HG03045 (cell line): ENCODE results near the gene MS4A10.
A peak's percentile ranks its signal among the peaks of the same experiment; 100 is the strongest.
"Not testable (repeated sequence)": the region's sequence is repeated elsewhere in the genome, so short reads cannot be mapped to it uniquely, and the experiment has no call there.

Experiments used
- ATAC-seq: cut with Tn5 transposase; IDR thresholded peaks from one replicate; pipeline ENCODE4 v1.9.1; 2021; ENCODE audit warnings: mild to moderate bottlenecking, moderate library complexity; ENCODE audit not compliant: unreplicated experiment

The MS4A10 gene

DNA sequence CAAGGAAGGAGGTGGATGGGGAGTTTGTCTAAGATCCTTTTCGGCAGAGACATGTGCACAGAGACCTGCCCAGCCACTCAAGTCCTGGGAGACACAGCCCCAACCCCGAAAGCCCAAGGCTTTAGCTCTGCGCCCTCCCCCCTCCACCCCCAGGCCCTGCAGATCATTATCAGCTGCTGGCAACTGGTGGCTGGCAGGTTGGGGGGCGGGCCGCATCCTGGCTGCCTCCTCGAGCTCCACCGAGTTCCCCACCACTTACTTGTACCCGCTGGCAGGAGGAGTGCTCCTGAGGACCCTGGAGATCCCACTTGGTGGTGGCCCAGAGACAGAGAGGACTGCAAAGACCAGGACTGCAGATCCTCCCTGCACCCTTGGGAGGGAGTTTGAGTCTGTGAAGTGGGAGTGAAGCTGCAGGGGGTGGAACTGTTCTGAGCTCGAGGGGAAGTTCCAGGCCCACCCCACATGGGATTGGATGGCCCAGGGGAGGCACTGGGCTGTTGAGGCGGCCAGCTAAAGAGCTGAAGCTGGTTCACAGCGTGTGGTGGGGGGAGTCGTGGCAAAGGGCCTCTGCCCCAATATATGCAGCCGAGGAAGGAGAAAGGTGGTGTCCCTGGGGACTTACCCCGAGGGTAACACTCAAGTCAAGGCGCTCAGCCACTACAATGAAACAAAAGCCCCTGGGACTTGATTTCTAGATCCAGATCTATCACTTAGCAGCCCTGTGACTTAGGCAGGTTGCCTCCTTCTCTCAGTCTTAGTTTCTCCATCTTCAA, 36.9 kb downstream of the MS4A10 start:
- ATAC-seq = no peak

DNA sequence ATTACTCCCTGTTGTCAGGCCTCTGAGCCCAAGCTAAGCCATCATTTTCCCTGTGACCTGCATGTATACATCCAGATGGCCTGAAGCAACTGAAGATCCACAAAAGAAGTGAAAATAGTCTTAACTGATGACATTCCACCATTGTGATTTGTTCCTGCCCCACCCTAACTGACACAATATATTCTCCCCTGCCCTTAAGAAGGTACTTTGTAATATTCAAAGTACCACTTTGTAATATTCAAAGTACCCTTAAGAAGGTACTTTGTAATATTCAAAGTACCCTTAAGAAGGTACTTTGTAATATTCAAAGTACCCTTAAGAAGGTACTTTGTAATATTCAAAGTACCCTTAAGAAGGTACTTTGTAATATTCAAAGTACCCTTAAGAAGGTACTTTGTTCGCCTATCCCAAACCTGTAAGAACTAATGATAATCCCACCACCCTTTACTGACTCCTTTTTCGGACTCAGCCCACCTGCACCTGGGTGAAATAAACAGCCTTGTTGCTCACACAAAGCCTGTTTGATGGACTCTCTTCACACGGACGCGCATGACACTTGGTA, 38.7 kb downstream of the MS4A10 start:
- not testable (repeated sequence) for ATAC-seq

DNA sequence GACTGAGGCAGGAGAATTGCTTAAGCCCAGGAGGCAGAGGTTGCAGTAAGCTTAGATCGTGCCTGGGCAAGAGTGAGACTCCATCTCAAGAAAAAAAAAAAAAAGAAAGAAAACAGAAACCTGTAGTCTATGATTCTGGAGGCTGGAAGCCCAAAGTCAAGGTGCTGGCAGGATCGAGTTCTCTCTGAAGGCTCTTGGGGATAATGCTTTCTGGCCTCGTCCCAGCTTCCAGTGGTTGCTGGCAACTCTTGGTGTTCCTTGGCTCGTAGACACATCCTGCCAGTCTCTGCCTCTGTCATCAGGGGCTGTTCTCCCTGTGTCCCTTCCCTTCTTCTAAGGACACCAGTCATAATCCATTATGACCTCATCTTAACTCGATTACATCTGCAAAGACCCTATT, 40.0 kb downstream of the MS4A10 start:
- no peak for ATAC-seq

DNA sequence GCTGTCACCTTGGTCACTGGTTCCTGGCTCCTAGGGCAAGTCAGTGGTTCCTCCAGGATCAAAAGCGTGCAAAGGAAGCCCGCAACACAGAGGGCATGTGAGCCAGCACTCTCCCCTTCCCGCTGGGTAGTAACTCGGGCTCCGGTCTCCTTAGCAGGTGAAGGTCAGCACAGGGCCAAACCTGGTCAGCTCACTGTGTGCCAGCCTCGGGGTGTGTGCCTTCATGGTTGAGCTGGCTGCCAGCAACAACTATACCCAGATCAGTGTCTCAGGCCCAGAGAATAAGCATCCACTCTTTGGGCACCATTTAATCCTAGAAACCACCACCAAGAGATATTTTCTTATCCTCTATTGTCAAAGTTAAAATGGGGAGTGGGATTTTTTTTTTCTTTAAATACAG, 40.7 kb downstream of the MS4A10 start:
- ATAC-seq = no peak

DNA sequence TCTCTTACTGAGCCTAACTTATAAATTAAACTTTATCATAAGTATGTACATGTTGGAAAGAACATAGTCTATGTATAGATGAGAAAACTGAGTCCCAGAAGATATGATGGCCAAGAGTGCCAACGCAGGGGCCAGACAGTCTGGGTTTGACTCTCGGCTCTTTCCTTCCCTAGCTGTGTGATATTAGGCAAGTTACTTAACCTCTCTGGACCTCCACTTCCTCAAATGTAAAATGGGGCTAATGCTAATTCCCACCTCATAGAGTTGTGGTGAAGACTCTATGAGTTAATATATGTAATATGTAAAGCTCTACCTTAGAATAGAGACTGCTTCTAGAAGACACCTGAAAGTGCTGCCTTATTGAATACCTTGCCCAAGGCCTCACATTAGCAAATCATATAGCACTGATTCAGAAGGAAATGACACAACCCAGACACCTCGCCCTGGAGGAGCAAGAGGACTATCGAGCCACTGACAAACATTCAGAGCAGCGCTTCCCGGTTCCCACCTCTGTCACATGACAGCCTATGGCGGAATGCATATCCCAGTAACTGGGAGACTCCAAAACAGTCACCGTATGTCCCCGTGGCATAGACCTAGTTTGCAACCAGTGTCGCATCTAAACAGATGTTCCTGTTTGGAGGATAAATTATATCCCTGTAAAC, 45.5 kb downstream of the MS4A10 start:
- ATAC-seq = no peak

DNA sequence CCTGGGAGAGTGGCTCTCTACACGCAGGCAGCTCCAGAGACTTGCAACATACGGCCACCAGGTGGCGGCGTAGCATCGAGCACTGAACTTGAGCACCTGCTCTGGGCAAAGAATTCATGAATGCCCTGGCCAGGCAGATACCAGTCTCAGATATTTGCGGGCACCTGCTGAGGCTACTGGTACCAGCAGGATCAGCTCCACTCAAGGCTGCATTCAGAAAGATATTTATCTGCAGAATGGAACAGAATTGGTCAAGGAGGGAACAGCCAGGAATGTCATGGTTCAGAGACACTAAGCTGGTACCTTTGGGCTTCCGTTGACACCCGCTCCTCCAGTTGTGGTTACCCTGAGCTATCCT, 46.0 kb downstream of the MS4A10 start:
- peak; percentile 82 for ATAC-seq

DNA sequence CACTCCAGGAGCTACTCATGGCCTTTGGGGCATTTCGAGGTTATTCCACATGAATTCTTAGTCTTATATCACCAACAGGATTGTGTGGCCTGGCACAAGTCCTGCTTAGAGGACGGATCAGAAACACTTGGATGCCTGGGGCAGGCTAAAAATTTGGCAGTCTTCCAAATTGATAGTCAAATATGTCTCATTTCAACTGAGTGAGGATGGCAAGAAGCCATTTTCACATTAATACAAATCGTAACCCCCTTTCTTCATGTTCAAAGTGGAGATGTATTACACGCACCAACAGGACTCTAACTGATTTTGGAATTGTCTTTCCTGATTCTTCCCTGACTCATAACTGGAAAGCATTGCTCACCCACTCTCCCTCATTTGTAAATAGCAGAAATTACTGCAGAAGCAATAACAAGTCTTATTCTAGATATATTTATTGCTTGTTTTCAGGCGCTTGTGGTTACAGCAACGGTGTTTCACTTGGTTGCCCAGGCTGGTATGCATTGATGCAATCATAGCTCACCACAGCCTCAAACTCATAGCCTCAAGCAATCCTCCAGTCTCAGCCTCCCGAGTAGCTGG, 46.5 kb downstream of the MS4A10 start:
- no peak for ATAC-seq

DNA sequence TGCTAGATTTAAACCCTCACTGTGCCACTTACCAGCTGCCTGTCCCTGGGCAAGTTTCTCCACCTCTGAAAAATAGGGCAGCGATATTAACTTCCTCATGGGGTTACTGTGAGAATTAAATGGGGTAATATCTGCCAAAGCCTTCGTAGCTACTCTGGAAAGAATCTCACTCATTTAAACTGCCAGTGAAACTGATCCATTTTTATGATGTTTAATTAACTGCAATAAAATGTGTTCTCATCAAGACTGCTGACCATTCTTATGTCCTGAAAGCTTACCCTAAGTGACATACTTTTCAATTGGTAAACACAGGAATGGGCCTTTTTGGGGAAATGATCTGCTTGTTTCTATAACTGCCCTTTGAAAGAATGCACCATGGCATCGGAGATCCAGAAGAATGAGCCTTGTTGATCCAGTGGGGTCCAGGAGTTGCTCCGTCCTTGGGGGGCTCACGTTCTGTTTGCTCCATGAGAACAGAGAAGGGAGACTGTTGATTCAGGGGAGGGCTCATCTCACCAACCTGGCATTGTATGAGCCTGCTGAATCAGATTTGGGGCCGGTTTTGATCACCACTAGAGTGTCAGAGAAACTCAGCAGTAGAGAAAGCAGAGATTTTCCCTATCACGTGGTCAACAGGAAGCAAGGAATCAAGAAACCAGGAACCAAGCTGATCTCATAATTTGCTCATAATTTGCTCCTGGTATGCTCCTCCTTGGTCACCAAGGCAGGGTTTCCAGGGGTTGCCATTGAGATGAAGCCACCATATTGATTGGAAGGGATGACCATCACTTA, 49.8 kb downstream of the MS4A10 start:
- ATAC-seq = no peak

DNA sequence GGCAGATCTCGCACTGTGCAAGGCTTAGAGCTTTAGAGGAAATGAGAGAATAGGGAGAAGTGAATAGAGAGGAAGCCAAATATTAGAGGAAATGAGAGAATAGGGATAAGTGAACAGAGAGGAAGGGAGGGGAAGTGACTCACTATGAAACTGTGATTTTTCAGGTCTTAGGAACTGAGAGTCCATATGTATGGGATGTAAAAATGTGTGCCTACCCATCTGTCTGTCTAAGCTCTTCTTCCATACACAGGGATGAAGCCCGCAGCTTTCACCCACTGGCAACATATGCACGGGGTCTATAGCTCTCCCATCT, 50.4 kb downstream of the MS4A10 start:
- ATAC-seq = no peak

DNA sequence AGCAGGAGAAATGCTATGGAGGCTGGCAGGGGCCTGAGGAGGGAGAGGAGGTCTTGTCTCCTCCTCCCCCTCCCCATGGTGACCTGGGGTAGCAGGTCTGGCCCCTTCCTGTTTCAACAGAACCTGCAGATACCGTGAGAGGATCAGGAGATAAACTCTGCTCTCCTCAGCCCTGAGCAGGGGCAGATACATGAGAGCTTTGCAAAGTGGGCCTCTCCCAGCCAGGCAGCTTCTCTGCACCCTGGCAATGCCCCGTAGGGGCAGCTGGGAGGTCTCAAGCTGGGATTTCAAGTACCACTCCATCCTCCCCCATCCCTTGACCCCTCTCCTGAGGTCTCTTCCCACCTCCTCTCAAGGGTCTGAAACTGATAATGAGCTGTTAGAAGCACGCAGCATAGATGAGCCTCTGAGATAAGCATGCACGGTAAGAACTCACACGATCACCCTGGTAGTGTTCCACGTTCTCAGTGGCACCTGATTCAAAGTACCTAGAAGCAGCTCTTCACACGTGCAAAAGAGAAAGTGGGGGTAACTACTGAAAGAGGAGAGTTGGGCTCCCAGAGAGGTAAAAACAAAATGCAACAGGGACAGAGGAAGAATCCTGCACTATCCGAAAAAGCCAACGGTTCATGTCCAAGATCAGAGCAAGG, 51.9 kb downstream of the MS4A10 start:
- no peak for ATAC-seq

DNA sequence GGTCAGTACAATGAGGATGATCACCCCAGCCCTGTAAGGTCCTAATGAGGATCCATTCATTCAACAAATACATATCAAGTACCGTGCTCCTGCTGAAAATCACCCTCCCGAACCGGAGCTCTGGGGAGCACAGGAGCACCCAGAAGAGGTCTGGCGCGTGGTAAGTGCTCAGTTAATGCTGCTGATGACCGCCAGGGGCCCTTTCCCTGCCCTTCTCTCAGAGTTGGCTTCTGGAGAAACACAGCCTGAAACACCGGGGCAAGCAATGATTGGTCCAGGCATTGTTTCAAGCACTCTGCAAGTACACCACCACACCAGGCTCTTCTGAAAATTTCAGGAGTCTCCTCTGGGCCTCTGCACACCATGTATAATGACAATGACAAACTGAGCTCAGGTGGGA, 53.0 kb downstream of the MS4A10 start:
- ATAC-seq = no peak

DNA sequence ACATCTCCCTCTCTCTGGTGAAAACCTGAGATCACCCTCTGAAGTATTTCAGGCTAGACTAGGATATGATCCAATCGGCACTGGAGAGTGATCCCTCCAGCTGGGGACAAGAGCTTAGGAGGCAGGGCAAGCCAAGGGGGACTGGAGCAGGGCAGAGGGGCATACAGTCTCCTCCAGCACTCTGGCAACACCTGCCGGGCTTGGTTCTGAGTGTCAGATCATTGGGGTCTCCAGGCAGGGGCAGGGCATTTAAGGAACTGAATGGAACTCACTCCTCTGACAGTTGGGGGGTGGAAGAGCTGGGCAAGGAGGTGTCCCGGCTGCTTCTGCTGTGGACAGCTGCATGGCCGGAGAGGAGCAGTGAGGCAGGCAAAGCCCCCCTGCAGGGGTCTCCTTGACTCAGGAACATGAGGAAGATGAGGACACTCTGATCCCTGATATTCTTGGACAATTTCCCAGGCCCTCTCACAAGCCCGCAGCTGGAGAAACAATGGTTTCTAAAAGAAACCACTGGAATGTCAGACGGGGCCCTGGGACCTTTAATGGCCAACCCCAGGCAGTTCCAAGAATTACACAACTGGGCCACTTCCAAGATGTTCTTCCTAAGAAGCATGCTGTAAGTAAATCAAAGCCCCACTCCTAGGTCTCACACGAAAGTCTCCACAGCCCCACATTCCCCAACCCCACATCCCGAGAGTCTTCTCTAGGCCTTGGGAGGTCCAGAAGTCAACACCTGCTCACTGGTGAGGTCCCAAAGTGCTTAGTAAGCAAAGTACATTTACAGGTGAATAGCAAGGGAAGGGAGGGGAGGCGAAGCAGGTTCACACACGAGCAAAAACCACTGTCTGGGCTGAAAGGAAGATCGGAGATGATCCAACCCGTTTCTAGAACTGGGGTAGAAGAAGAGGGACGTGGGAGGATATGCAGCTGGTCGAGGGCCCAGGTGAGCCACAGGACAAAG, 55.6 kb downstream of the MS4A10 start:
- ATAC-seq = no peak

DNA sequence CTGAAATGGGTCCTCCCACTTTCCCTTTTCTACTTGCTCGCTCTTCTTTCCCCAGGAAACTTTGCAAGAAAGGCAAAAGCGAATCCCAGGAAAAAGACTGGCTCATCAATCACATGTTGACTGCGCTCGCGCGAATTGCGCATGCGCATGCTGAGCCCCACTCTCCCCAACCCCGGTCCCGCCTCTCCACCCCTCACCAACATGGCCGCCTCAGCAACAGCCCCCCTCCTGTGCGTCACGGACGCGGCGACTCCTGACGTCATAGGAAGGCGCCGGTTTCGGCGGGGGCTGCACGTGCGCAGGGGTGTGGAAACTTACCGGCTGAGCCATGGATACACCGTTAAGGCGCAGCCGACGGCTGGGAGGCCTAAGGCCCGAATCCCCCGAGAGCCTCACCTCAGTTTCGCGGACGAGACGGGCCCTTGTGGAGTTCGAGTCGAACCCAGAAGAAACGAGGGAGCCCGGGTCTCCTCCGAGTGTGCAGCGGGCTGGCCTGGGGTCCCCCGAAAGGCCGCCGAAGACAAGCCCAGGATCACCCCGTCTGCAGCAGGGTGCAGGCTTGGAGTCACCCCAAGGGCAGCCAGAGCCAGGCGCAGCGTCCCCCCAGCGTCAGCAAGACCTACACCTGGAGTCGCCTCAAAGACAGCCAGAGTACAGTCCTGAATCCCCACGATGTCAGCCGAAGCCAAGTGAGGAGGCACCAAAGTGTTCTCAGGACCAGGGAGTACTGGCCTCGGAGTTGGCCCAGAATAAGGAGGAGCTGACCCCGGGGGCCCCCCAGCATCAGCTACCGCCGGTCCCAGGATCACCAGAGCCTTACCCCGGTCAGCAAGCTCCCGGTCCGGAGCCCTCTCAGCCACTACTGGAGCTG, 56.9 kb downstream of the MS4A10 start, which contains the start of gene CCDC86:
CCDC86 (plus strand) TSS at position 317 of the 871 bp plus-strand sequence; CDS start at position 329, 12 bp downstream.
- ATAC-seq = peak; percentile 71

DNA sequence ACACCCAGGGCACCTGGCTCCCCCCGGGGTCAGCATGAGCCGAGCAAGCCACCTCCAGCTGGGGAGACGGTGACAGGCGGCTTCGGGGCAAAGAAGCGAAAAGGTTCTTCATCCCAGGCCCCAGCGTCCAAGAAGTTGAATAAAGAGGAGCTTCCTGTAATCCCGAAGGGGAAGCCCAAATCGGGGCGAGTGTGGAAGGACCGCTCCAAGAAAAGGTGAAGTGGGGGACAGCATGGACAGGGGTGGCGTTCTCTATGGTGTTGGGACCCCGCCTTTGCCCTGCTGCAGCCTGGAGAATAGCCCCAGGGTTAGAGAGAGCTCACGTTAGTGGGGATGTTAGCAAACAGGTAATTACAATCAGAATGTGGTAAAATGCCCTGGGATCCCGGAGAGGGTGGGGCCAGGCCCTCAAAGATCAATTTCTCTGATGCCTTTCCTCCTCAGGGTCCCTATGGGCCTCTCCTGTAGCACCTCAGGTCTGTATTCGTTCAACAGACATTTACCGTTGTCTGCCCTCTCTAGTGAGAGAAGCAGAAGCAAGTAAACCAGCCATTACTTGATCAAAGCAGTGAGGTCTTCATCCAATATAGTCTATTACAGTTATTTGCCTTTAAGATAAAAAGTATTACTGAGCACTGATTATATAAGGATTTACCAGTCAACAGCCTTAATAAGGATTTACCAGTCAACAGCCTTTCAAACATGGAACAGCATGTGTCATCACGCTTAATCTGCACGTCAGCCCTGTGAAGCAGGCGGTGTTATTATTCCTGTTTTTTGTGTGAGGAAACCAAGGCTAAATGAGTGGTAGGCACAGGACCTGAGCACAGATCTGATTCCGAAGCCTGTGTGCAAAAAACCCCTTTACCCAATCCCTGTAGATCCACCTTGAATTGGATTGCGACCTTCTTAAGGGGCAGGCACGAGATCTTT, 57.8 kb downstream of the MS4A10 start:
- no peak for ATAC-seq

DNA sequence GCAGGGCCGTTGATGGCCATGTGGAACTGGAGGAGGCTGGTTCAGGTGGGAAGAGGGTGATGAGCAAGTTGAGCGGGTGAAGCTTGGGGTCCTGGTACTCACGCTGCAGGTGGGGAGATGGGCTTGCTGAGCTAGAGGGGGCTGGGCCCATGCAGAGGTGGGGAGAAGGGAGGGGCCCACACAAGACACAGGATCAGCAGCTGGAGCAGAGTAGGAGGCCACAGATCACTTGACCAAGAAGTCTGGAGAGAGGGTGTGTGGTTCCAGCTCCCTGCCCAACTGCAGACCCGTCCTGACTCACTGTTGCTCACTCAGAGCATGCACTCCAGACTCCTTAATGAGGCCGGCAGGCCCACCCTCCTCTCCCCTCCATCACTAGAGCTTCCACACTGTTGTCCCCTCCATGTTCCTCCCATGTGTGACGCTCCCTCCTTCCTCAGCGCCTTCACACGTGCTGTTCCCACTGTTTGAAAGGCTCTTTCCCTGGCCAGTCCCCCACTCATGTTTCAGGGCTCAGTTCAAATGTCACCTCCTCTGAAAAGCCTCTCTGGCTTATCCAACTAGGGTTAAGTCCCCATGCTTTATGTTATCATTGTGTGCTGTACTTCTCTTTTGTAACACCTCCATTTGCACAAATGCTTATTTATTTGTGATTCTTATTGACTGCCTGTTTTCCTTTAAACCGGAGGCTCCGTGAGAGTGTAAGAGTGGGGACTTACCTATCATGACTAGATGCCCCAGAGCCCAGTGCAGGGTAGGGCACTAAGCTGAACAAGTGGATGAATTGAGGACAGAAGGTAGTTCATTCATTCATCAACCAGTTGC, 59.1 kb downstream of the MS4A10 start:
- ATAC-seq = no peak

DNA sequence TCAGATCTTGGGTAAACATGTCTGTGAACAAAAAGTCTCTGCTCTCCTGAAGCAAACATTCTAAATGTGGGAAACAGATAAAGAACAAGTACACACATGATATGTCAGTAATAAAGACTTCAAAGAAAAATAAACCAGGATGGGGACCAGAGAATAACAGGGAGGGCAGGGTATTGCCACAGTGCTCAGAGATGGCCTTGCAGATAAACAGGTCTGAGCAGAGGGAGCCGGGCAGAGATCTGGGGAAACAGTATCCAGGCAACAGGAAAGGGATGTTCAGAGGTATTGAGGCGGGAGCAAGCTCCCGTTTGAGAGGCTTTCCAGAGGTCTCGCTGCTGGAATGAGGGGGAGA, 59.7 kb downstream of the MS4A10 start:
- ATAC-seq = no peak

DNA sequence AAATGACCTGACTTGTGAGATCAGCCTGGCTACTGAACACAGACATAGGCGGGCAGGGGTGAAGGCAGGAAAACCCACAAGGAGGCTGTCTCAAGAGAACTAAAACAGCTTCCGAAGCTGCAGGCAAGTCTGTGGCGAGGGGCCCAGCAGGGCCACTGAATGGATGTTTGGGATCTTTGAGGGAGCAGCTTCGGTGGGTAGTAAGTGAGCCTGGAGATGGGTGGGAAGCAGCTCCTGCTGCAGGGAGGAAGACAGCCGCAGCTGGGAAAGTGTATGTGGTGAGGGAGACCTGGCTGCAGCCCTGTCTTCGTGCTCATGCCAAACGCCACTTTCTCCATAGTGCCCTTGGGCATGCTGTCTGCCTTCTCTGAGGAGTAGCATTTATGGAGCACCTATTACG, 60.2 kb downstream of the MS4A10 start:
- ATAC-seq = no peak
